Transverse colon (tissue), 4 donors: ENCODE data around the gene TCF3.
A peak's percentile ranks its signal among the peaks of the same experiment; 100 is the strongest.

ENCODE experiments used
- CTCF ChIP-seq, 5 experiments: fragments of 200-600 bp in 3 of 5; fragments of 450-650 bp in 2 of 5; sonication (generic) in 3 of 5; IDR thresholded peaks; 1 replicate in 2 of 5; 2 replicates in 3 of 5; pipeline ENCODE4 v1.5.1; 2016 to 2017; ENCODE audit warnings: antibody characterized with exemption in 5 of 5, inconsistent platforms in 3 of 5, mild to moderate bottlenecking in 2 of 5, moderate library complexity in 1 of 5
- EP300 ChIP-seq: sonication (generic); formaldehyde crosslinking; IDR thresholded peaks from one replicate; pipeline ENCODE4 v1.6.1; 2017; ENCODE audit warnings: antibody characterized with exemption, low read depth
- POLR2A ChIP-seq: fragments of 450-650 bp; IDR thresholded peaks from one replicate; pipeline ENCODE4 v1.6.1; 2016; ENCODE audit warnings: antibody characterized with exemption, mild to moderate bottlenecking, moderate library complexity
- POLR2AphosphoS5 ChIP-seq, 3 donors: sonication (generic); formaldehyde crosslinking; IDR thresholded peaks; one replicate each; pipeline ENCODE4 v1.6.1; 2016; ENCODE audit warnings: antibody characterized with exemption in 3 of 3

DNA sequence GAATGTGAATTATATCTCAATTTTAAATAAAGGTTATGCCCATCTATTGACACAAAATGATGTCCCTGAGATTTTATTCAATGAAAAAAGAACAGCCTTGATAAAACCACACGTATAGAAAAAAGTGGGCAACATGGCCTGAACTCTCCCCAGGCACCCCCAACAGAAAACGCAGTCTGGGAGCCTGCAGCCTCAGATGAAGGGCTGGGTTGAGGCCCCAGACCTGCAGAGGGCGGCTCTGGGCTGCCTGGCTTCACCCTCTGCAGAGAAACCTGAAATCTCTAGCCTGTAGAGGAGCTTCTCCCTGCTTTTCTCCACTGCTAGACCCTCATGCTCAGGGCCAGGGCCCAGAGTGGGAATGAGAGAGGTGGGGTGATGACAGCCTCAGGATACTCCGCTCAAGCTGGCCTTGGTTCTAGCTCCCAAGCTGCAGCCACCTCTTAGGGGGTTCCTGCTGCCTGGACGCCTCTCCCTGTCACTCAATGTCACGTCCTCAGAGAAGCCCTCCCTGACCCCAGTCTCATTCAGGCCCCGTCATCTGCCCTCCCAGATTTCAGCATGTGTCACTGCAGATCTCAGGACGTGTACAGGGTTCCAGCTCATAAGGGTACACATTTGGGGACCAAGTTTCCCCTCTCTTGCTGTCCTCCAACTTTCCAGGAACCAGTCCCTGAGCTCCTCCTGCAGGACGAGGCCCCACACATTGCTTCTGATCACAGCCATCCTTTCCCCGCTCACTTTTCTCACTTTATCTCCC, 61.6 kb downstream of the TCF3 start:
- no peak for TF ChIP-seq EP300
- TF ChIP-seq CTCF (IDR thresholded peaks at IDR 0.05), result peak in 1 of 5 experiments; percentile 10
- TF ChIP-seq POLR2AphosphoS5 (IDR thresholded peaks at IDR 0.05), result no peak
- no peak for TF ChIP-seq POLR2A
